K562 (cell line): ENCODE measurements around the gene PITPNM3. TPM values are rescaled to one million over a fixed set of nuclear protein-coding genes. Genes with fewer than 3 reads are reported as not detected.

Experiments used
- ATAC-seq: fragments of 200-7000 bp; cut with Tn5 transposase; 3 replicates; pipeline ENCODE4 v1.9.1; 2020; ENCODE audit warnings: moderate library complexity
- BruUV-seq: library from RNA; stranded (reverse); fragments of 400-500 nt; replicated peaks from 2 replicates; lab custom pipeline; 2021; lab: Mats Ljungman, UMichigan
- CTCF ChIA-PET: fragments of 300-600 bp; formaldehyde crosslinking; extraction: SDS; loops from one replicate; lab custom pipeline; 2021; ENCODE audit warnings: low intra/inter-chr PET ratio; lab: Yijun Ruan, JAX
- POLR2A ChIA-PET: fragments of 300-600, 350-650 bp; sonication (Branson Sonifier 250); formaldehyde crosslinking; extraction: SDS; loops from one replicate; lab custom pipeline; 2021; ENCODE audit warnings: antibody characterized with exemption, inconsistent platforms; lab: Yijun Ruan, JAX
- DNase-seq, 4 experiments: peaks; one replicate each; pipeline versions ENCODE4 v3.0.0 to v3.0.0-alpha.2; 2011 to 2018; ENCODE audit warnings: low spot score in 3 of 4, mixed read lengths in 3 of 4; ENCODE audit errors: extremely low read depth in 1 of 4
- FAIRE-seq: peaks from 2 replicates; lab custom pipeline; 2011; peaks lifted over from hg19 to GRCh38; lab: Jason Lieb, UNC
- H2AFZ ChIP-seq: 2 replicates; pipeline ENCODE4 v1.6.0; 2011; ENCODE audit warnings: low read depth, low read length, control low read depth, inconsistent platforms
- H3K27ac ChIP-seq: fragments of 200-600 bp; 3 replicates; pipeline ENCODE4 v1.8.0; 2011; ENCODE audit warnings: low read depth, mild to moderate bottlenecking, control low read depth, inconsistent platforms, low read length, moderate library complexity, mixed read lengths; ENCODE audit errors: extremely low read depth
- H3K27me3 ChIP-seq, 2 experiments: fragments of 300-600 bp in 1 of 2; 2 replicates in 1 of 2; 3 replicates in 1 of 2; pipeline versions ENCODE4 v1.6.0 to v1.8.0; 2011; ENCODE audit warnings: inconsistent platforms in 2 of 2, low read length in 2 of 2, mild to moderate bottlenecking in 1 of 2, mixed read lengths in 1 of 2, moderate library complexity in 1 of 2; ENCODE audit not compliant: control insufficient read depth in 2 of 2, insufficient read depth in 2 of 2
- H3K36me3 ChIP-seq: fragments of 300-600 bp; 3 replicates; pipeline ENCODE4 v1.8.0; 2011; ENCODE audit warnings: mild to moderate bottlenecking, low read length, inconsistent platforms; ENCODE audit not compliant: control insufficient read depth, insufficient read depth
- H3K4me1 ChIP-seq, 2 experiments: fragments of 200-600 bp in 1 of 2; replicated peaks in 1 of 2; 2 replicates in 1 of 2; 3 replicates in 1 of 2; pipeline versions ENCODE4 v1.5.1 to v1.8.0; 2011; ENCODE audit warnings: inconsistent platforms in 2 of 2, low read length in 2 of 2, mild to moderate bottlenecking in 1 of 2, mixed read lengths in 1 of 2, moderate library complexity in 1 of 2; ENCODE audit not compliant: control insufficient read depth in 2 of 2, insufficient read depth in 2 of 2
- H3K4me2 ChIP-seq: 2 replicates; pipeline ENCODE4 v1.6.1; 2011; ENCODE audit warnings: low read length, control low read depth, inconsistent platforms, mixed read lengths; ENCODE audit not compliant: insufficient read depth
- H3K4me3 ChIP-seq: fragments of 200-600 bp; sonication (generic), shearing (Covaris generic); 2 replicates; pipeline ENCODE4 v1.5.1; 2016; ENCODE audit warnings: control low read depth, inconsistent platforms
- H3K79me2 ChIP-seq: fragments of 200-600 bp; 3 replicates; pipeline ENCODE4 v1.8.0; 2011; ENCODE audit warnings: low read length, inconsistent platforms; ENCODE audit not compliant: control insufficient read depth, insufficient read depth
- H3K9ac ChIP-seq, 2 experiments: 2 replicates each; pipeline versions ENCODE4 v1.6.0 to v1.6.1; 2011; ENCODE audit warnings: low read depth in 2 of 2, low read length in 2 of 2, control low read depth in 1 of 2, inconsistent platforms in 1 of 2, mild to moderate bottlenecking in 1 of 2, mixed read lengths in 1 of 2; ENCODE audit not compliant: insufficient read depth in 1 of 2
- H3K9me1 ChIP-seq: one replicate; pipeline ENCODE4 v1.6.0; 2011; ENCODE audit warnings: inconsistent platforms, mild to moderate bottlenecking, low read length, moderate library complexity; ENCODE audit not compliant: control insufficient read depth, insufficient read depth
- H3K9me3 ChIP-seq: replicated peaks from 2 replicates; pipeline ENCODE4 v1.5.1; 2011; ENCODE audit warnings: low read depth, low read length, inconsistent platforms; ENCODE audit not compliant: control insufficient read depth, insufficient read depth
- H4K20me1 ChIP-seq: replicated peaks from 2 replicates; pipeline ENCODE4 v1.6.1; 2011; ENCODE audit warnings: low read length, inconsistent platforms, mixed read lengths; ENCODE audit not compliant: control insufficient read depth, insufficient read depth
- ATF7 ChIP-seq: fragments of 450-650 bp; IDR thresholded peaks from 2 replicates; pipeline ENCODE4 v1.7.1; 2014; ENCODE audit warnings: mild to moderate bottlenecking, moderate library complexity
- BHLHE40 ChIP-seq: IDR thresholded peaks from 2 replicates; pipeline ENCODE4 v1.6.1; 2011; ENCODE audit warnings: low read length, improper control_type of control experiment
- CTBP1 ChIP-seq: fragments of 450-650 bp; IDR thresholded peaks from 2 replicates; pipeline ENCODE4 v1.6.1; 2016; ENCODE audit warnings: borderline replicate concordance
- FOXP1 ChIP-seq: sonication (generic); formaldehyde crosslinking; IDR thresholded peaks from 2 replicates; pipeline ENCODE4 v1.8.0; 2022; ENCODE audit warnings: mild to moderate bottlenecking, missing genetic modification reagents
- HIVEP1 ChIP-seq: fragments of 250-450 bp; sonication (Bioruptor Pico); IDR thresholded peaks from 2 replicates; pipeline ENCODE4 v1.4.0; 2020; ENCODE audit warnings: mild to moderate bottlenecking
- KLF16 ChIP-seq: IDR thresholded peaks from 2 replicates; pipeline ENCODE4 v1.6.1; 2016; ENCODE audit warnings: antibody characterized with exemption
- MAFF ChIP-seq: IDR thresholded peaks from 2 replicates; pipeline ENCODE4 v1.6.1; 2012; ENCODE audit warnings: low read length, improper control_type of control experiment
- MCM7 ChIP-seq, 2 experiments: fragments of 450-650 bp; IDR thresholded peaks; 2 replicates each; pipeline ENCODE4 v1.6.1; 2016 to 2018
- NR2C2 ChIP-seq, 2 experiments: fragments of 200-800 bp in 1 of 2; sonication (Bioruptor generic) in 1 of 2; sonication (generic) in 1 of 2; formaldehyde crosslinking in 1 of 2; IDR thresholded peaks; 2 replicates each; pipeline versions ENCODE4 v1.6.1 to v1.8.0; 2016 to 2022; ENCODE audit warnings: mild to moderate bottlenecking in 1 of 2, missing compliant biosample characterization in 1 of 2, missing genetic modification characterization in 1 of 2, missing genetic modification reagents in 1 of 2
- PTBP1 ChIP-seq: fragments of 200-400 bp; formaldehyde crosslinking; IDR thresholded peaks from 2 replicates; pipeline ENCODE4 v1.6.1; 2017; ENCODE audit warnings: low read depth, low read length
- RB1 ChIP-seq: fragments of 450-650 bp; IDR thresholded peaks from 2 replicates; pipeline ENCODE4 v1.6.1; 2017; ENCODE audit warnings: low read depth, mild to moderate bottlenecking
- RFX7 ChIP-seq: fragments of 250-450 bp; sonication (Bioruptor Pico); IDR thresholded peaks from 2 replicates; pipeline ENCODE4 v1.5.1; 2021; ENCODE audit warnings: mild to moderate bottlenecking
- SETDB1 ChIP-seq: IDR thresholded peaks from one replicate; pipeline ENCODE4 v1.6.1; 2012; ENCODE audit warnings: low read length, control low read depth, inconsistent platforms
- SMARCA4 ChIP-seq: fragments of 450-650 bp; IDR thresholded peaks from 2 replicates; pipeline ENCODE4 v1.6.1; 2016
- SREBF2 ChIP-seq: sonication (generic); formaldehyde crosslinking; IDR thresholded peaks from 2 replicates; pipeline ENCODE4 v1.4.0; 2020; ENCODE audit warnings: mild to moderate bottlenecking, missing genetic modification reagents
- ZBTB43 ChIP-seq: sonication (generic); formaldehyde crosslinking; IDR thresholded peaks from 2 replicates; pipeline ENCODE4 v1.8.0; 2023; ENCODE audit warnings: mild to moderate bottlenecking, missing genetic modification reagents
- ZNF316 ChIP-seq: fragments of 450-650 bp; IDR thresholded peaks from 2 replicates; pipeline ENCODE4 v1.6.1; 2016
- ZNF41 ChIP-seq: fragments of 250-450 bp; sonication (Bioruptor Pico); conservative IDR thresholded peaks from 2 replicates; pipeline ENCODE4 v1.4.0; 2020; ENCODE audit warnings: mild to moderate bottlenecking
- ZNF717 ChIP-seq: fragments of 250-450 bp; sonication (Bioruptor Pico); IDR thresholded peaks from 2 replicates; pipeline ENCODE4 v1.5.0; 2021
- ZNF79 ChIP-seq: fragments of 250-450 bp; sonication (Bioruptor Pico); IDR thresholded peaks from 2 replicates; pipeline ENCODE4 v1.4.0; 2020; ENCODE audit warnings: low read depth, mild to moderate bottlenecking, moderate library complexity
- WGBS: fragments of 100-300 bp; shearing (Covaris generic); methylation state at CpG from one replicate; pipeline ENCODE4 v1.1.6; 2016; ENCODE audit warnings: low coverage, mixed read lengths; ENCODE audit not compliant: insufficient coverage; ENCODE audit errors: missing lambda C conversion rate; 5-methylcytosine and 5-hydroxymethylcytosine counted together
- in situ Hi-C: fragments of 300-500 bp; cut with MboI; formaldehyde crosslinking; loops from 4 replicates; pipeline ENCODE4 v1.15.0; 2018; ENCODE audit warnings: inconsistent platforms, mixed read lengths
- intact Hi-C: fragments of 100-400 bp; cut with micrococcal nuclease; formaldehyde crosslinking; loops from 2 replicates; pipeline ENCODE4 v1.14.2; 2022
- polyA plus RNA-seq, 8 experiments: library from polyadenylated mRNA; depleted of rRNA in 4 of 8; stranded (reverse) in 5 of 8; unstranded in 3 of 8; fragments of >200 nt; fragmentation: Nextera tagmentation in 2 of 8; fragmentation: Illumina TruSeq in 1 of 8; extraction: Ambion mirVana in 2 of 8; extraction: Trizol in 1 of 8; gene quantifications; 2 replicates each; pipeline versions ENCODE4 v1.2.1 to v1.2.3, GENCODE V29; 2011 to 2014; ENCODE audit warnings: inconsistent platforms in 1 of 8, missing spikeins in 1 of 8
- total RNA-seq, 7 experiments: library from RNA; depleted of rRNA in 6 of 7; stranded (reverse); fragments of >200 nt in 6 of 7; fragmentation: Illumina TruSeq in 2 of 7; extraction: Trizol in 2 of 7; gene quantifications; 2 replicates each; pipeline versions ENCODE4 v1.2.1 to v1.2.3, GENCODE V29; 2011 to 2021; ENCODE audit warnings: low replicate concordance in 1 of 7
- TF ChIP-seq, protein P1 (sequence below): sonication (generic); formaldehyde crosslinking; IDR thresholded peaks from 2 replicates; pipeline ENCODE4 v1.8.1; 2022; ENCODE audit warnings: missing genetic modification reagents

The PITPNM3 gene
- total and polyA plus RNA-seq, 9 of the 15 experiments (the other 6 are each of a cell fraction or from before 2014, with no cell fraction given): 0.14 to 0.38 (median 0.22) TPM; not detected in 2

- no peak for TF ChIP-seq RFX7 (CRISPR knock-in tag)
- TF ChIP-seq BHLHE40: peak; percentile 37; the same call in 1 of the 2 replicates
Measured at GRCh38 chr17:6456914-6457687, 99.3 kb downstream of the PITPNM3 start (continued).

GRCh38 chr17:6456321-6456720 is 100.0 kb downstream of the PITPNM3 start:
- POLR2A ChIA-PET: interaction anchor here (0.9 kb wide), 1 partner anchor 16 kb away, joined by 4 read pairs; no protein-coding TSS in a partner anchor
- FAIRE-seq (no peak), ATAC-seq (no peak), DNase-seq (no peak)
- Histone ChIP-seq H3K27ac (peak overlapping the region; percentile 56; the same call in 2 of the 3 replicates), H3K27me3 (no peaks in the 10 kb centered on the region), H4K20me1 (no peaks in the 10 kb centered on the region), H3K9me1 (no peaks in the 10 kb centered on the region), H3K4me2 (peak overlapping the region; percentile 50), H3K79me2 (no peaks in the 10 kb centered on the region), H3K4me3 (no peak overlapping the region), H2AFZ (peak overlapping the region; percentile 70), H3K36me3 (no peaks in the 10 kb centered on the region), H3K9me3 (no peaks in the 10 kb centered on the region), H3K4me1 (peaks cover 19 to 40% of the 10 kb centered on the region in 2 experiments), H3K9ac (no peak overlapping the region)
- in situ Hi-C loops: no loop called here
- WGBS: 82% methylated on average over 7 of the region's 9 CpGs
- intact Hi-C loops: loop anchor here (10.0 kb wide), 1 partner anchor 188 kb away; the partner anchor contains the start of genes KIAA0753 and TXNDC17
- TF ChIP-seq ZBTB43 (CRISPR knock-in tag) (no peak), SETDB1 (no peak), FOXP1 (CRISPR knock-in tag) (no peak), ZNF41 (CRISPR knock-in tag) (no peak), PTBP1 (no peak), KLF16 (no peak), SREBF2 (CRISPR knock-in tag) (no peak), MCM7 (IDR thresholded peaks at IDR 0.05) (no peak), RB1 (no peak), HIVEP1 (CRISPR knock-in tag) (no peak), MAFF (no peak), CTBP1 (no peak), SMARCA4 (no peak), ZNF316 (no peak), ZNF79 (CRISPR knock-in tag) (no peak), ZNF717 (no peak), ATF7 (no peak), NR2C2 (CRISPR knock-in tag; IDR thresholded peaks at IDR 0.05) (no peak), NR2C2 (tag; IDR thresholded peaks at IDR 0.05) (no peak)
- TF ChIP-seq, protein P1, sequence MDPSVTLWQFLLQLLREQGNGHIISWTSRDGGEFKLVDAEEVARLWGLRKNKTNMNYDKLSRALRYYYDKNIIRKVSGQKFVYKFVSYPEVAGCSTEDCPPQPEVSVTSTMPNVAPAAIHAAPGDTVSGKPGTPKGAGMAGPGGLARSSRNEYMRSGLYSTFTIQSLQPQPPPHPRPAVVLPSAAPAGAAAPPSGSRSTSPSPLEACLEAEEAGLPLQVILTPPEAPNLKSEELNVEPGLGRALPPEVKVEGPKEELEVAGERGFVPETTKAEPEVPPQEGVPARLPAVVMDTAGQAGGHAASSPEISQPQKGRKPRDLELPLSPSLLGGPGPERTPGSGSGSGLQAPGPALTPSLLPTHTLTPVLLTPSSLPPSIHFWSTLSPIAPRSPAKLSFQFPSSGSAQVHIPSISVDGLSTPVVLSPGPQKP (CRISPR knock-in tag): no peak
- CTCF ChIA-PET: no interaction called here
- no TSS peak for BruUV-seq
